Activated T-helper 9 cell treated with anti-CD3 and anti-CD28 coated beads, Interleukin-2, amount 50 U/mL, for 16 hours (primary cell): ENCODE measurements around the gene CCDC157.

ENCODE experiments used
- DNase-seq: peaks from one replicate; pipeline ENCODE4 v3.0.0-alpha.2; 2020; ENCODE audit warnings: low read depth

The CCDC157 gene

DNA sequence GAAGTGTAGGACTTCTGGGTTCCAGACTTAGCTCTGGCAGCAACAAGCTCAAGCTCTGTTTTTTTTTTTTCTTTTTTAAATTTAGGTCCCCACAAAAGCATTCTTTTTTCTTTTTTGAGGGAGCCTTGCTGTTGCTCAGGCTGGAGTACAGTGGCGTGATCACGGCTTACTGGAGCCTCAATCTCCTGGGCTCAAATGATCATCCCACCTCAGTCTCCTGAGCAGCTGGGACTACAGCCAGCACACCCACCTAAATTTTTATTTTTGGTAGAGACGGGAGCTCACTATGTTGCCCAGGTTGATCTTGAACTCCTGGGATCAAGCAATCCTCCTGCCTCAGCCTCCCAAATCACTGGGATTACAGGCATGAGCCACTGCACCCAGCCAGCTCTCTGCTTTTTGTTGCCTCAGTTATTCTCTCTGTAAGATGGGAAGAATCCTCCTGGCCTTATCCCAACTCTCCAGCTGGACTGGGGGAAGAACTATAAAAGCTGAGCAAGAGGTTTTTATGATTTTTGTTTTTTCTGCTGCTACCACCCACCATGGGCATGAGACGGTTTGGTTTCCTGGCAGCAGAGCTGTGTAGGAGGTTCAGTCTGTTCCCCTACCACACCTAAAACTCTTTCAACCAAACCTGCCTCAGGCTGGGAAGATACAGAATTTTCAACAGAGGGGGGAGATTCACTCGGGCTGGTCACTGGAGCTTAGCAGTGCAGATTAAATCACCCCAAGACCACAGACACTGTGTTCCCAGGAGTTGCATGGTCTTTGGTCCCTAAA, 57.1 kb downstream of the CCDC157 start:
- DNase-seq = no peak

DNA sequence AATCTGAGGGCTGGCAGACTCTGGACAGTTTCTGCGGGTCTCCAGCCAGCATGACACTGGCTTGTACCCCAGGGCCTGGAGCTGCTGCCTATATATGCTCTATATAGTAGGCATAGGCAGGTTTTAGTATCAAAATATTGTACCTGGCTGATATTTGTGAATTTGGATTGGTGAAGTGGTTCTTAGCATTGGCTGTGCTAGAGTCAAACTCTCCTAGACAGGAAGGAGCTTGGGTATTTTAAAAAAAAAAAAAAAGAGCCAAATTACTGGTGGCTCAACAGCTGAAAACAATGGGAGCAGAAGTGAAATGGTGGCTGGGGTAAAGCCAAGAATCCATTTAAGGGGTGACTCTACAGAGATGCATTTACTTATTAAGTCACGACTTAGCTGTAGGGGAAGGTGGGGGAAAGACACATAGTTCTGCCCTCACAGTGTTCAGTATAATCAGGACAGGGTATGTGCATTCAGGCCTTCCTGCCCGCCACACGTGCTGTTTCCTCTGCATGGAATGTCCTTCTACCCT, 57.8 kb downstream of the CCDC157 start:
- DNase-seq = no peak

DNA sequence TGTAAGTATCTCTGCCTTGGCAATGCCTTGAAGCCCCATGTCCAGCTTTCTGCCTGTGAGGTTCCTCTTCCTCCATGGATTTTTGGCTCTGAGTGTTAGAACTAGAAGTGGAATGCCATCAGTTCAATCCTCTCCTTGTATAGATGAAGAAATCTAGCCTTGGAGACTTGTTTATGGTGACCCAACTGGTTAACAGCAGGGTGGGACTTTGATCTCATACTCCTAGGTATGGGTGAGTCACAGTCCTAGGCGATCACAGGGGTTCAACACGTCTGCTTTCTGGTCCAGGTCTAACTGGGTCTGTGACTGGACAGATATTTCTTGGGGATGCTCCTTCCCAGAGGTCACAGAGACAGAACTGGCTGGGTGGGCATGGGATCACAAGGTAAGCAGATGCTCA, 59.6 kb downstream of the CCDC157 start:
- DNase-seq = no peak

DNA sequence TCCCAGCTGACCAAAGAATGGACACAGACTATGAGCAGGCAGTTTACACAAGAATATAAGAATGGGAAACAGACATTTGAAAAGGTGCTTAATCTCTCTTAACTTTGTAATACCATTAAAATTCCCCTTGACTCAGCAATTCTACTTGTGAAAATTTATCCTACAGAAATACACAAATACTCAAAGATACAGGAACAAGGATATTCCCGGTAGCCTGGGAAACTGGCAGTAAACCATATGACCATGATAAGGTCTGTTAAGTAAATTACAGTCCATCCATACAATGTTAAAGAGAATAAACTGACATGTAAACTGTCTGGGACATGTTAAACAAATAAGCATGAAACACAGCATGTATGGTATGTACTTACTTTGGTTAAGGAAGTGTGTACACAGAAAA, 60.0 kb downstream of the CCDC157 start:
- DNase-seq = no peak

DNA sequence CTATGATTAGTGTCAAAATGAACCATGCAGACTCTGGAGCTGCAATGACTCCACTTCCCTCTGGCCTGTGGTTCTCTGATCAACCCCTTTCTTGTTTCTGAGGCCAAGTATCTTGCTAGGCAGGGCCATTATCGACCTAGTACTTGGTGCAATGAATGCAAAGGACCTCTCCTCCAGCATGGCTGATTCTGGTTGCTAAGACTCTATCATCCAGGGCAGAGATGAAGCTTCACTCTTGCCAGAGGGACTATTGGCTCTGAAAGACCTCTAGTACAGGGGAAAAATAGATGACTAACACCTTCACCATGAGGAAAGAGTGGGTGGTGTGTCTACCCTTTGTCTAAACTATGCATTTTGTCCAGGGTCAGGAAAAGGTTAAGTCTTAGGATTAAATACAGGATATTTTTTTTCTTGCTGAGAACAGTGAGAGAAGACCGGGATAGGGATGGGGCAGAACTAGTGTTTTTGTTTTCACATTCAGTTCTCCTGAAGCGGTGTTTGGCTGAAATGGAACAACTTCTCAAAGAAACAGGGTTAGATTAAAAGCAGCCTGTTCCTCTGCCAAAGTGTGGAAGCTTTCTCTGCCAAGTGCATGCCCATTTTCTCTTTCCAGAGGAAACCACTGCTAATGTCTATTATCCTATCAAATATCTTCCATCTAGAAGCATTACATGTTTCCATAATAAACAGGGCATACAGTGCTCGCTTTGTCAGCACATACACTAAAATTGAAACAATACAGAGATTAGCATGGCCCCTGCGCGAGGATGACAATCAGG, 63.7 kb downstream of the CCDC157 start:
- no peak for DNase-seq

DNA sequence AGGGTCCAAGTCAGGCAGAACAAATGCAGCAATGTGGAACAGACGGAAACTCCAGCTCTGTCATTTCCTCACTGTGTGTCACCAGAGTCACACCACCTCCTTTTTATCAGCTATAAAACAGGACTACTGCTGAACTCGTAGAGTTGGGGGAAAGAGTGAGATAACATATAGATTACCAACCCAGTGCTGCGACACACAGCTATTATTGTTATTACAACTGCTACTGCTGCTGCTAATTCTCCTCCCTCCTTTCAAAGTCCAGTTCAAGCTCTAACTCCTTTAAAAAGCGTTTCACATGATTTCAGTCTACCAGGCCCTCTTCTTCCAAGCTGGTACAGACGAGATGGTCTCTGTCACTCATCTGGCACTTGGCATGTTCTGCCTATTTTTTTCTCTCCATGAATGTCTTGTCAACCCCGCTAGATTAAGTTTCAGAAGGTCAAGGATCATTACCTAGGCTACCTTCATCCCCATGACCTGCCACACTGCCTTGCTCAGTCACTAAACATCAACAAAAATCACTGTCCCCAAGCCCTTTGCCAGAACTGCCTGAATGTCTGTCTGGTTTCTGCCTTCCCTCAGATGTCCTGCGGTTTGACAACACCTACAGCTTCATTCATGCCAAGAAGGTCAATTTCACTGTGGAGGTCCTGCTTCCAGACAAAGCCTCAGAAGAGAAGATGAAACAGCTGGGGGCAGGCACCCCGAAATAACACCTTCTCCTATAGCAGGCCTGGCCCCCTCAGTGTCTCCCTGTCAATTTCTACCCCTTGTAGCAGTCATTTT, 65.1 kb downstream of the CCDC157 start:
- DNase-seq = no peak

DNA sequence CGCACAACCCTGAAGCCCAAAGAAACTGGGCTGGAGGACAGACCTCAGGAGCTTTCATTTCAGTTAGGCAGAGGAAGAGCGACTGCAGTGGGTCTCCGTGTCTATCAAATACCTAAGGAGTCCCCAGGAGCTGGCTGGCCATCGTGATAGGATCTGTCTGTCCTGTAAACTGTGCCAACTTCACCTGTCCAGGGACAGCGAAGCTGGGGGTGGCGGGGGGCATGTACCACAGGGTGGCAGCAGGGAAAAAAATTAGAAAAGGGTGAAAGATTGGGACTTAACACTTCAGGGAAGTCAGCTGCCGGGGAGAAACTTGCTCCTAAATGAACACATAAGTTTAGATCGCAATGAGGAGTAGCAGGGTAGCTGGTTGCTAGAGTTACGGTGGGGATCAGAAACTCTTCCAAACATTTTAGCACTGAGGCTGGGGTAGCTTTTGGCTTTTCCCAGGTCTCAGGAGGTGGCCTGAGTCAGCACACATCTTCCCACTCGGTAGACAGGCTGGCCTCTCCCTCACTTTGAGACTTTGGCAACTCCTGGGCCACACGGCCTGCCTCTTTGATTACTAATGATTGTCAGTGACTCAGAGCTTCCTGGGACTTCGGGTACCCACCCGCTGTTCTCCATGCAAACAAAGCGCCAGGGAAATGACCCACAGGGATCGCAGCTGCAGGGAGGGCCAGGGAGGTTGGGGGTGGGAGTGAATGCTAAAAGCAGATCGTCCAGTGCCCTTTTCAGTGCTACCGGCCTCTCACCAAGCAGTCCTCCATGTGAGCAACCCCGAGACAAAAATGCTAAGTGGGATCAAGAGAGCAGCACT, 65.9 kb downstream of the CCDC157 start:
- DNase-seq = no peak

DNA sequence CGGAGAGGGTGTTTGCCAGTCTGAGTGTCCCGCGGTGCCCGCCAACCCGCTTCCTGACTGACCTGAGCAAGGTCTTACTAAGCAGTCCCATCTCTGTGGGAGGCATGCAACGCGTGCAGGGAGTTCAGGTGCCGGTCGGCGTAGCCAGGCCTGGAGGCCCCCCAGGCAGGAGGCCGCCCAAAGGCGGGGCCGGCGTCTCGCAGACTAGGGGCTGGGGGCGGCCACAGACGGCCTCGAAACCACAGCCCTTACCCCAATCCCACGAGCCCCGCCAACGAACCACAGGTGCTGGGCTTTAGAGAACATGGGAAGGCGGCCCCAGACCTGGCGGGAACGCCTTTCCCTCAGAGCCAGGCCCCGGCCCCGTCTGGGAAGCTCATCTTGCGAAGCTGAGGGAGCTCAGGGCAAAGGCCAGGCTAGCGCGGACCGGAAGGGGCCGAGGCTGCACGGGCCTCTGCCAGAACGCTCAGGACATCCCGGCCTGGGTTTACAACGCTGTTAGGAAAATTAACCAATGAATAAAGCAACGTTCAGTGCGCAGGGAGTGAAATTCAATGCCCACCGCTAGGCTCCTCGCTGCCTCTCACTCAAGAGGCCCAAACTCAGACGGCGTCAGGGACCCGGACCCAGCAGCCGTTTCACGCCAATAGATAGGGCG, 66.6 kb downstream of the CCDC157 start:
- DNase-seq = peak; percentile 37

DNA sequence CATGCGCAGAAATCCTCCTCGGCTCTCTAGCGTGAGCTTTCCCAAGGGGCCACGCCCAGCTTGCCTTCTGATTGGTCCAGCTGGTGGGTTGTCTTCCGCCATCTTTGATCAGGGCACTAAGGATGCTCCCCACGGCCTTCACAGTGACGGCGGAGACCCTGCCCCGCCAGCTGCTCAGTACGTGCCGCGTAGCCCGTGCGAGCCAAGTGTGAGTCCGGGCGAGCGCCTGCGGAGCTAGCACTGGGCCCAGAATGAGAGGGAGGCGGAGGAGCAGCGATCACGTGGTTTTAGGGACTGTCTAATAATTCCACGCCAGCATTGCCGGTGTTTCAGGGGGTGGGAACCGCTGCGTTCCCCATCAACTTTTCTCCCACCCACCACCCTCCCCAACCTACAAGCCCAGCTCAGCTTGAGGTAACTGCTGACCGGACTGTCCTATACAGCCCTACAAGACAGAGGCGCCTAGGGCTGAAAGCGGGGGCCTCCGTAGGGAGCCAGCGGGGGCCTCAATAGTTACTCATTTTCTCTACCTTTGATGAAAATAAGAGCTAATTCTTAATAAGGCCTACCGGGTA, 67.2 kb downstream of the CCDC157 start:
- DNase-seq = peak; percentile 96

DNA sequence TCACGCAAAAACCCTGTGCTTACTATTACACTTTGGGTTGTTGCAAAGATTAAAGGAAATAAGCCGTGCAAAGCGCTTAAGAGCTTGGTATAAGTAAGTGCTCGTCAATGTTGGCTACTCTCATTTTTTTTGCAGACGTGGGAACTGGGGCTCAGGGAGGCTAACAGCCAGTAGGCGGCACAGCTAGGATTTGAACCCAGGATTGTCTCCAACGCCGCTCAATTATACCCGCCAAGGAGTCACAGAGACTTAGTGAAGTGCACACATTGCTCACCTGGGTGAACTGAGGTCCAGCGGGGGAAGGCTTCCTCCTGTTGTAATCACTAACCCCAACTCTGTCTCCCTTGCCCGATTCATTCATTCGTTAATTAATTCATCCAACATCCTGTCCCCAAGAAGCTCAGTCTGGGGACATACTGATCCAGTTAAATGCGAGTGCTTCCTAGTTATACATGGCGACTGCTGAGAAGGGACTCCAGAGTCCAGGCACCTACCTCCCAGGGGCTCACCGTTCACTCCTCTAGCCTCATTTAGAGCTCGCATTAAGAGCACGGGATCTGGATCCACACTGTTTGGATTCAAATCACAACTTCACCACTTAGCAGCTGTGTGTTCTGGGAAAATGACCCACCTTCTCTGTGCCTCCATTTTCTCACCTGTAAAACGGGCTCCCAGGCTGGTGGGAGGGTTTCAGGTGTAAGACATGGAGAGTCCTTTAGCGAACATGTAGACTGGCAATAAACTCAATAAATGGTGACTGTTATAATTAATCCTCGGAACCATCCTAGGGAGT, 67.9 kb downstream of the CCDC157 start:
- no peak for DNase-seq

DNA sequence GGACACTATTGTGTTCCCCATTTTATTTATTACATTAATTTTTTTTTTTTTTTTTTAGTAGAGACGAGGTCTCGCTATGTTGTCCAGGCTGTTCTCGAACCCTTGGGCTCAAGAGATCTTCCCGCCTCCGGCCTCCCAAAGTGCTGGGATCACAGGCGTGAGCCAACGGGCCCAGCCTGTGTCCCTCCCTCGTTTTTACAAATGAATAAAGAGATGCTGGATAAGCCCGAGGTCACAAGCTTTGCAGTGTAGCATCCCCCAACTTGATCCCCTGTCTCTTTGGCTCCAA, 68.5 kb downstream of the CCDC157 start:
- no peak for DNase-seq

DNA sequence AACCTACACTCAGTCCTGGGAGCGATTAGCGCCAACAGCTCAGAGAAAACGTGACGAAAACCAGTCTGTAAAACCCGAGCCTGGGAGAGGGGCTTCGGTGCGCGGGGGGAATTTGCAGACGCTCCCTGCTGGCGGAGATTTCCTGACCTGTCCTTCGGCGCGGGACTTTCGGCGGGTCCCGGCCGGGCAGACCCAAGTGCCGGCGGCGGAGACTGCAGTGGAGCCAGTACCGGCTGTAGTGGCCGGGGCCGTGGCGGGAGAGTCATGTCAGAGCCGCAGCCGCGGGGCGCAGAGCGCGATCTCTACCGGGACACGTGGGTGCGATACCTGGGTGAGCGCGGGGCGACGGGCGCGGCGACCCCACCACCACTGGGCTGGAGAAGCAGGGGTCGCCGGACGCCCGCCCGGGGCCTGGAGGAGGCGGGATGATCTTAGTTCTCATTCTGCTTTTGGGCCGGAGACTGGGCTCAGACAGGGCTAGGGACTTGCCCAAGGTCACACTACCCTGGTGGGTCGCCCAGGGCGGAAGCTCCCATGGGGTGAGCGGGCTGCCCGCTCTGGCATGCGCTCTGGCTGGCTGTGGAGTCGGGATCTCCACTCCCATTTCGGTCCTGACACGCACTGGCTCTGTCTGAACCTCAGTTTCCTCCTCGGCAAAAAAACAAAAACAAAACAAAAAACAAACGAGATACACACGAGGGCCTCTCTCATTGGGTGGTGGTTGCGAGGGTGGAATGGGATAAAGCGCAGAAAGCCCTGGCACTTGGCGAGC, 69.0 kb downstream of the CCDC157 start, which contains the start of gene MTFP1:
TSS of gene MTFP1 (plus strand) at position 153 of the 772 bp plus-strand sequence. CDS start at position 265, 112 bp downstream.
- DNase-seq = peak; percentile 28
